PFSK-1 (cell line): Measurements from ENCODE around the gene WSB1.

Source experiments
- FOXP2 ChIP-seq: optimal IDR thresholded peaks from 2 replicates; pipeline ENCODE3; 2011; ENCODE audit warnings: borderline replicate concordance, control low read depth, inconsistent platforms; ENCODE audit not compliant: insufficient read depth; ENCODE audit errors: extremely low read length, extremely low read depth
- POLR2AphosphoS5 ChIP-seq: IDR thresholded peaks from 2 replicates; pipeline ENCODE4 v1.6.1; 2012; ENCODE audit warnings: low read depth, mild to moderate bottlenecking, control low read depth, low read length, moderate library complexity
- SIN3A ChIP-seq: IDR thresholded peaks from 2 replicates; pipeline ENCODE4 v1.6.1; 2012; ENCODE audit warnings: mild to moderate bottlenecking, low read length, moderate library complexity, borderline replicate concordance; ENCODE audit not compliant: insufficient read depth
- TAF1 ChIP-seq: IDR thresholded peaks from 2 replicates; pipeline ENCODE4 v1.6.1; 2012; ENCODE audit warnings: low read length, control low read depth, borderline replicate concordance; ENCODE audit not compliant: insufficient read depth
- TF ChIP-seq, protein P1 (sequence below), 2 experiments: IDR thresholded peaks; 2 replicates each; pipeline versions ENCODE4 v1.6.1 to v1.8.0; 2011 to 2012; ENCODE audit warnings: low read depth in 2 of 2, low read length in 2 of 2, control low read depth in 1 of 2, inconsistent platforms in 1 of 2, mild to moderate bottlenecking in 1 of 2, moderate library complexity in 1 of 2; ENCODE audit not compliant: insufficient read depth in 1 of 2

- TF ChIP-seq POLR2AphosphoS5 = no peak
- TF ChIP-seq, protein P1, sequence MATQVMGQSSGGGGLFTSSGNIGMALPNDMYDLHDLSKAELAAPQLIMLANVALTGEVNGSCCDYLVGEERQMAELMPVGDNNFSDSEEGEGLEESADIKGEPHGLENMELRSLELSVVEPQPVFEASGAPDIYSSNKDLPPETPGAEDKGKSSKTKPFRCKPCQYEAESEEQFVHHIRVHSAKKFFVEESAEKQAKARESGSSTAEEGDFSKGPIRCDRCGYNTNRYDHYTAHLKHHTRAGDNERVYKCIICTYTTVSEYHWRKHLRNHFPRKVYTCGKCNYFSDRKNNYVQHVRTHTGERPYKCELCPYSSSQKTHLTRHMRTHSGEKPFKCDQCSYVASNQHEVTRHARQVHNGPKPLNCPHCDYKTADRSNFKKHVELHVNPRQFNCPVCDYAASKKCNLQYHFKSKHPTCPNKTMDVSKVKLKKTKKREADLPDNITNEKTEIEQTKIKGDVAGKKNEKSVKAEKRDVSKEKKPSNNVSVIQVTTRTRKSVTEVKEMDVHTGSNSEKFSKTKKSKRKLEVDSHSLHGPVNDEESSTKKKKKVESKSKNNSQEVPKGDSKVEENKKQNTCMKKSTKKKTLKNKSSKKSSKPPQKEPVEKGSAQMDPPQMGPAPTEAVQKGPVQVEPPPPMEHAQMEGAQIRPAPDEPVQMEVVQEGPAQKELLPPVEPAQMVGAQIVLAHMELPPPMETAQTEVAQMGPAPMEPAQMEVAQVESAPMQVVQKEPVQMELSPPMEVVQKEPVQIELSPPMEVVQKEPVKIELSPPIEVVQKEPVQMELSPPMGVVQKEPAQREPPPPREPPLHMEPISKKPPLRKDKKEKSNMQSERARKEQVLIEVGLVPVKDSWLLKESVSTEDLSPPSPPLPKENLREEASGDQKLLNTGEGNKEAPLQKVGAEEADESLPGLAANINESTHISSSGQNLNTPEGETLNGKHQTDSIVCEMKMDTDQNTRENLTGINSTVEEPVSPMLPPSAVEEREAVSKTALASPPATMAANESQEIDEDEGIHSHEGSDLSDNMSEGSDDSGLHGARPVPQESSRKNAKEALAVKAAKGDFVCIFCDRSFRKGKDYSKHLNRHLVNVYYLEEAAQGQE (IDR thresholded peaks at IDR 0.05; ENCODE audit: insufficient read depth in 1 of 2, low read depth in 2 of 2, low read length in 2 of 2) = no peak
- TF ChIP-seq SIN3A = no peak
- TF ChIP-seq TAF1 = no peak
- no peak for TF ChIP-seq FOXP2
Measured at GRCh38 chr17:27310565-27311110, 16.7 kb downstream of the WSB1 start.
